ENCODE measurements around the gene GALNT7.

GALNT7 gene

GRCh38 chr4:173291899-173292298, 123.3 kb downstream of the GALNT7 start:
- no peak for DNase-seq (ENCODE audit: extremely low read depth, low read depth)
- no peak for TF ChIP-seq CTCF (IDR thresholded peaks at IDR 0.05; ENCODE audit: low read depth, low read length)

- no peak for TF ChIP-seq CTCF (IDR thresholded peaks at IDR 0.05; ENCODE audit: low read depth, low read length)
- no peak for DNase-seq (ENCODE audit: extremely low read depth, low read depth)
Measured at GRCh38 chr4:173293663-173294062, 125.1 kb downstream of the GALNT7 start.

GRCh38 chr4:173294444-173294843, 125.8 kb downstream of the GALNT7 start:
- no peak for TF ChIP-seq CTCF (IDR thresholded peaks at IDR 0.05; ENCODE audit: low read depth, low read length)
- DNase-seq (ENCODE audit: extremely low read depth, low read depth), result no peak

- DNase-seq (ENCODE audit: extremely low read depth, low read depth), result no peak
Measured at GRCh38 chr4:173301518-173302201, 133.0 kb downstream of the GALNT7 start.

DNA sequence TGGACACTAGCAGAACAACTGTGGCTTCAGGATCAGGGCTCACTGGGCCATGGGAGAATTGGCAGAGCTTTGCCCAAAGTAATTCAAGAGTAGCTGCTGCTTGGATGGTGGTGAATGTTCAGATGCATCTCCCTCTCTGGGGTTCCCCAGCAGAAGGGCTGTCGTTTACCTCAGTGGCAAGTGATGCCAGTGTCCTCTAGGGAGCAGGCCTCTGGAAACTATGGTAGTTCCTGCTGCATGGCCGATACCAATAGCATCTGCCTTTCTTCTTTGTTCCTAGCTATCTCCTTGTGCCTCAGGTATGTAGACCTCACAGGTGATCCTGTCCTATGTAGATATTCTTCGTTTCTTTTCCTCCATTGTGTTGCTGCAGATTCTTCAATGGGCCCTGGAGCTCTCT, 139.2 kb downstream of the GALNT7 start:
- no peak for DNase-seq (ENCODE audit: extremely low read depth, low read depth)
- TF ChIP-seq CTCF (IDR thresholded peaks at IDR 0.05; ENCODE audit: low read depth, low read length), result no peak

More at GRCh38 chr4:173301518-173302201, 133.0 kb downstream of the GALNT7 start:
- TF ChIP-seq CTCF (IDR thresholded peaks at IDR 0.05; ENCODE audit: low read depth, low read length), result peak; percentile 71

GRCh38 chr4:173311368-173311767, 142.8 kb downstream of the GALNT7 start:
- no peak for TF ChIP-seq CTCF (IDR thresholded peaks at IDR 0.05; ENCODE audit: low read depth, low read length)

DNA sequence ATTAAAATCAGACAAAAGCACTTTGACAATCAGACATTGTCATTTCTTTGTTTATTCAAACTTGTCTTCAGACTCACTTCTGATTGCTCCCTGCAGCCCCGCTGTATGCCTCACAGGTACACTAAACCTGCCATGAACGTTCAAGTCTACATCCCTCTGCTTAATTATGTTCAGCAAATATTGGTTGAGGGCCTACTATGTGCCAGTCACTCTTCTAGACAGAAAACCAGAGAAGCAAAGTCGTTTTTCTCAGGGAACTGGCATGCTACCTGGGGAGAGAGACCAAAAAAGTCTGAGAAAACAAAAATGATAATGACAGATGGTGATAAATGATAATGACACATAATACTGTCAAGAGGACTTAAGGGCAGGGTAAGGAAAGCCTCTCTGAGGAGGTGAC, 146.1 kb downstream of the GALNT7 start:
- no peak for TF ChIP-seq CTCF (IDR thresholded peaks at IDR 0.05; ENCODE audit: low read depth, low read length)
- DNase-seq (ENCODE audit: extremely low read depth, low read depth), result no peak

More at GRCh38 chr4:173311368-173311767, 142.8 kb downstream of the GALNT7 start:
- no peak for DNase-seq (ENCODE audit: extremely low read depth, low read depth)
